Measurements from ENCODE around the gene CAPN15.
"Not testable (repeated sequence)": the region's sequence is repeated elsewhere in the genome, so short reads cannot be mapped to it uniquely, and the experiment has no call there.

Gene CAPN15

DNA sequence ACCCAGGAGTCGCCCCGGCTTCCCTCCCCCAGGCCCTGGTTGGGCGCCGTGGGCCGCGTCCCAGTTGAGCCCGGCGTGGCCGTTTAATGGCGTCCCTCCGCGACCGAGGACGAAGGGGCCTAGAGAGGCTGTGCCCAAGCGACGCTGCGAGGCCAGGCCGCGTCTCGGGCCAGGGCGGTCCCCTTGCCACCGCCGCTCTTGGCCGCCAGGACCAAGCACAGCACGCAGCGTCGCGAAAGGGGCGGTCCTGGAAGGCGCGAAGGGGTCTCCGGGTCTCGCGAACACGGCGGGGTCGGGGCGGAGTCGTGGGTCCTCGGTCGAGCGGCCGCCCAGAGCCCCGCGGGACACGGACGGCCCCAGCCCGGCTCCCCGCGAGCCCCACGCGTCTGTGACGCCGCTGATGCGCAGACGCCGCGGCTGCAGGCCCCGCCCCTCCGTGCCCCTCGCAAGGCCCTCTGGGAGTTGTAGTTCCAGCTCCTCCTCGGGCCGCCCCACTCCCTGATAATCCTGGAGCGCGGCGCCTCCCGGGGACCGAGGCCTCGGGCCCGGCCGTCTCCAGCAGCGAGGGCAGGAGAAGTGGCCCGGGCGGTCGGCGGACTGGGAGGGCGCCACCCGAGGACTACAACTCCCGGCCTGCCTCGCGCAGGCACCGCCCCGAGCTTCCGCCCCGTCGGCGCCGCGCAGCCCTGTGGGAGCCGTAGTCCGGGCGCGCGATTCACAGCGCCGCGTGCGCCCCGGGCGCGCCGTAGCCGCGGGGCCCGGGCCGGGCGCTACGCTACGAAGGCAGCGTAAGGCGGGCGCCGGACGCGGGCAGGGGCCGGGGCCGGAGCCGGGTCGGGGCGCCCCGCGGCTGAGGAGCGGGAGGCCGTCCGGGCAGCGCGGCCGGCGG is at the start of gene CAPN15:
Gene CAPN15 (plus strand): TSS at position 698 of the 889 bp plus-strand sequence. CDS start 19,127 bp downstream, outside the sequence.
- peak; percentile 45 for DNase-seq

- not testable (repeated sequence) for DNase-seq
Measured at GRCh38 chr16:478287-478686, 49.2 kb upstream of the CAPN15 start.

DNA sequence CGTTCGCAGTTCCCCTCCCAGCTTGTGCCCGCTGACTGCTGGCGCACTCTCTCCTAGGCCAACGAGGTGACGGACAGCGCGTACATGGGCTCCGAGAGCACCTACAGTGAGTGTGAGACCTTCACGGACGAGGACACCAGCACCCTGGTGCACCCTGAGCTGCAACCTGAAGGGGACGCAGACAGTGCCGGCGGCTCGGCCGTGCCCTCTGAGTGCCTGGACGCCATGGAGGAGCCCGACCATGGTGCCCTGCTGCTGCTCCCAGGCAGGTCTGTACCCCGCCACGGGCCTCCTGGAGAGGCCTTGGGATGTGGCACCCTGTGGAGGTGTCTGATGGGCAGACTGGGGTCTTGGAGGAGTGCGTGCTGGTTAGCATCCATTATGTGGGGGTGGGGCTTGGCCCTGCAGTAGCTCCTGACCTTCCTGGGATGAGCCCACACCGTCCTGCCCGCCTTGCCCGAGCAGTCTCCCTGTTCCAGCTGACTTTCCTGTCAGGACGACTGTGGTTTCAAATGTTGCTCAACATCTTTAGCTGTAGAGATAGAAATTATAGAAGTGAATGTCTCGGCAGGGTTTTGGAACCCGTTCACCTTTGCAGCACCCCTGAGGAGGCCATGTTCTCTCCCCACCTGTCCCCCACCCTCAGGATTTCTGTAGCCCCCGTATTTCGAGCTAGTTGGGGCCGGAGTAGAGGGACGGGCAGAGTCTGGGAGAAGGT is 44.9 kb upstream of the CAPN15 start:
- DNase-seq = no peak

DNA sequence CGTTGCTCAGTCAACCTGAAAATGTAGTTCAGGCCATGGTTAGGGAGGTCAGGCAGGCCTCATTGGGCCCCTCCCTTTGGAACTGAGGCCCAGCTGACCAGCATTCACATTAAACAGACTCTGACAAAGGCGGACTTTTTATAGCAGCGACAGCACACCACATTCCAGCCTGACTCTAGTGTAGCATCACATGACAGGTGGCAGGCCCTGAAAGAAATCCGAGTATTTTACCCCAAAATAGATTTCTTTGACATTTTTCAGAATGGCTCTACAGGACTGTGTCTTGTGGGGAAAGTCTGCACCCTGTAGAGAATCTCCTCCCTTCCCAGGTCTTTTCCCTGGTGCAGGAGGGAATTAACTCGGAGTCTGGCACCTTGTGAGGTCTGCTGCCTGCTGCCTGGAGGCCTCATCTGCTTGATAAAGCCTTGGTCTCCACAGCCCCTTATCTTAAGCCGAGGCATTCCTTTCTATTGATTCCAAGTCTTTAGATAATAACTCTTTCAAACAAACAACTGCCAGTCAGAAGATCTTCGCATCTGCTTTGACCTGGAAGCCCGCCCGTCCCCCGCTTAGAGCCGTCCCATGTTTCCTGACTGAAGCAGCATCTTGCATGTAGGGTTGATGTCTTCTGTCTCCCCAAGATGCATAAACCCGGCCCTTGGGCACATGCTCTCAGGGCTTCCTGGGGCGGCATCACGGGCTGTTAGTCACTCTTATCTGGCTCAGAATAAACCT is 44.0 kb upstream of the CAPN15 start:
- no peak for DNase-seq

- DNase-seq = no peak
Measured at GRCh38 chr16:489606-490005, 37.9 kb upstream of the CAPN15 start.

- DNase-seq = no peak
Measured at GRCh38 chr16:490768-491167, 36.7 kb upstream of the CAPN15 start.

DNA sequence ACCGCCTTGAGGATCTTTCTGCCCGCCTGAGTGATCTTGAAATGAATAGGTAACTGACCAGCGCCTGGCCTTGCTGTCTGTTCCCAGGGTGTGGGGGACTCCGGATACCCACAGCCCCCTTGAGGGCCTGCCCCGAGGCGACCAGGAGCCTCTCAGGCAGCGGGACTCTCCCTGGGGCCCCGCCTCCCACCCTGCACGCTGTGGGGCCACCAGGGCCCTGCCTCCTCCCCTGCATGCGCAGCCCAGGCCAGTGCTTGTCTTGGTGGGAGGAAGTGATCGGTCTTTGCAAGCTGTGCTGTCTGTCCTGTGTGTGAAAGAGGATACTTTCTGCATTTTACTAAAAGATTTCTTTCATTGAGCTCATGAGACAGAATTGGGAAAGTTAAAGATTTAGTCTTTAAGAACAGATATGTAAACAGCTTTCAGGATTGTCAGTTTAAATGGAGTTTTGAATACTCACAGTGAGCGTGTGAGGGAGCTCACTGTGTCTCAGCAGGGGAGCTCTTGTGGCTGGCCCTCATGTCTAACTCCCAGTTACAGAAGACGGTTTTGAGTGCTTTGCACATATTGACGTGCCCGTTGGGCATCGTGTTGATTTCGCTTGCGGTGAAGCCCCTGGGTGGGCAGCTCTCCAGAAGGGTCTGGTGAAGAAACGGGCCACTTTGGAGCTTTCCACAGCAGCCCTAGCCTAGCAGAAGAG is 36.1 kb upstream of the CAPN15 start:
- DNase-seq = no peak

- DNase-seq = no peak
Measured at GRCh38 chr16:492211-492875, 35.2 kb upstream of the CAPN15 start.

DNA sequence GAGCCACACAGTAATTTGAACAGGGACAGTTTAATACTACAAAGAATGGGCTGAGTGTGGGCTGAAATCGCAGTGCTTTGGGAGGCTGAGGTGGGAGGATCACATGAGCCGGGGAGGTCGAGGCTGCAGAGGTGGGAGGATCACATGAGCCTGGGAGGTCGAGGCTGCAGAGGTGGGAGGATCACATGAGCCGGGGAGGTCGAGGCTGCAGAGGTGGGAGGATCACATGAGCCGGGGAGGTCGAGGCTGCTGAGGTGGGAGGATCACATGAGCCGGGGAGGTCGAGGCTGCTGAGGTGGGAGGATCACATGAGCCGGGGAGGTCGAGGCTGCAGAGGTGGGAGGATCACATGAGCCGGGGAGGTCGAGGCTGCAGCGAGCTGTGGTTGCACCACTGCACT is 32.8 kb upstream of the CAPN15 start:
- not testable (repeated sequence) for DNase-seq

GRCh38 chr16:495127-495748 is 32.3 kb upstream of the CAPN15 start:
- no peak for DNase-seq

DNA sequence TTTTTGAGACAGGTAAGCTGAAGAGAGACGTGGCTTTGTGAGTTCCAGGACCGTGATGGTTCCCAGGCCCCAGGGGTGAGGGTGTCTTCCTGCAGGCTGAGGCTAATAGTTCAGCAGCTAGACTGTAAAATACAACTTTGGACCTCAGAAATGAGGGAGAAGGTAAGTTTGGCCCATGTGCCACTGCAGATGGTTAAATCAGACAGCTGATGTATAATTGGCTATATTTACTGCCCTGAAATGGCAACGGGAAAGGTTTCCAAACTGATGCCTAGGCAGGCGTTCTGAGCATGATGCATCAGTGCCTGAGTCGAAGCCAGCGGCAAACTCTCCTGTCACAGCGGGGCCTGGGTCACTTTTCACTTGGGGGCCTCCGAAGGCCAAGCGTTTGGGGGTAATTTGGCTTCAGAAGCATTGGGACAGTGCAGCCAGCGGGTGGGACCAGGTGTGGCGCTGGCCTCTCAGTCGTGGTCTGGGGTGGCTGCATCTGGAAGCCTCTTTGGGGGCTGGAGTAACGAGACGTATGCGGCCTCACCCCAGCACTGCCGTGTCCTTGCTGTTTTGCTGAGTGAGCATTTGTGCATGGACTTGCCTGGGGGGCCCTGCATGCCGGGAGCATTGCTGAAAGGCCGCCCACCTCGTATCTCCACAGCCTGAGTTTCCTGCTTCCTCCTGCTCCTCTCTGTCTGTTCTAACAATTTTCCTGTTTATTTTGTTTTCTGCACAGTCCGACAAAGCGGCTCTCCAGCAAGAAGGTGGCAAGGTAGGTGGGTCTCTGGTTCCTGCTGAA is 31.2 kb upstream of the CAPN15 start:
- no peak for DNase-seq

DNA sequence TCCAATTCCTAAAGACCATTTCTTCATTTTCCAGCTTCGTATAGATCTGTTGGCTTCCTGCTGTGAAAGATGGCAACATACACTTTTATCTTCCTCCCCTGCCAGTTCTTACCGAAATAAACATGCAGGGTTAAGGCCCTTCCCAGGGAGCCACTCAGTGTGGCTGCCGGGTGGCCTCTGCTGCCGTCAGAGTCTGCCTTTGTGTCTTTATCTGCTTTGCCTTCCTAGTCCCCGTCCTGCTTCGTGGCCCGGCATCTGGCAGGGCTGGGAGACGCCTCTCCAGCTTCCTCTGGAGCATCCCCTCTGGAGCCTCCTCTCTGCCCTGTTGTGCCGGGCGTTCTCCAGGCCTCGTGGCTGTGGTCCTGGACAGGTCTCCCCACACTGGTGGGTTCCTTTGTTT is 30.3 kb upstream of the CAPN15 start:
- DNase-seq = no peak

DNA sequence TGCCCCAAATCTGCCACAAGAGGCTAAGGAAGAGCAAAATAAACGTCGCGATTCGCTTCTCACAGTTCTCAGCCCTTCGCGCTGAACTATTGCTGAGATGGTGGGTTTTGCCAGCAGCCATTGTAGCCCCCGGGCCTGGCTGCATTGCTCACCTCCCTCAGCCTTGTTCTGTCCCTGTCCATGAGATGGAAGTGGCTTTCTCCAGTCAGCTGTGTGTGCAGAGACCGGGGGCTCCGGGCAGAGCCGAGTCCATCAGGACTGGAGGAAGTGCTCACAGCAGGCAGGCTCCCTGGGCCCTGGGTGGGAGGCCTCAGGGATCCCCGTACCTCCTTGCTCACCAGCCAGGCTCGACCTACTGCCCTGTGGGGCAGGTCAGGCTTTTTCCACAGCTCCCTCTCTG is 27.6 kb upstream of the CAPN15 start:
- DNase-seq = no peak

DNA sequence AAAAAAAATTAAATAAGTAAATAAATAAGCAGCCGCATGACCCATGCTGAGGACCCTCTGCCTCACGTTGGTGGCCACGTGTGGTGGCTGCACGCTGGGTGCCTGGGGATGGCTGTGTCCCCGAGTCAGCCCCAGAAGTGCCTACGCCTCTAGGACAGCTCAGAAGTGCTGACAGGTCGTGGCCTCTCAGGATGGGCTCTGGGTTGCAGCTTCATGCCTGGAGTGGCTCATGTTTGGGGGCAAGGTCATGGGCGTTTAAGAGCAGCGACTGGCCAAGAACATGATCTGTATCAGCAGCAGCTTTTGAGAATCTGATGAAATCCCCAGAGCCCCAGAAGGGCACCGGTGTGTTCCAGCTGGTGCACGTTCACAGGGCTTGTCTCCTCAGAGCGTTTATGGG is 26.8 kb upstream of the CAPN15 start:
- no peak for DNase-seq

GRCh38 chr16:502179-502943 is 25.2 kb upstream of the CAPN15 start:
- no peak for DNase-seq

- no peak for DNase-seq
Measured at GRCh38 chr16:503150-504071, 24.1 kb upstream of the CAPN15 start.

- DNase-seq = no peak
Measured at GRCh38 chr16:505479-506245, 21.9 kb upstream of the CAPN15 start.

DNA sequence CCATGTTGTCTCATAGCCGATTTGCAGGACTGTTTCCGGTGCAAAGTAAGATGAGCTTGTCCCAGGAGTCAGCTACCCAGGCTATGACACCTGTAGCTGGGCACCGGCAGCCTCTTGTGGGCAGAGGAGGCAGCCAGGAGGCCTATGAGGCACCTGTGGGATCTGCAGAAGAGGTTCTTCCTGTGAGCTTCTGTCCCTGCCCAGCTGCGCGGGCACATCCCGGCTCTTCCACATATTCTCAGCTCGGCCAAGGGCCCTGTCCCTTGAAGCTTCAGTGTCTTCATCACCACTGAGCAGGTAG is 21.3 kb upstream of the CAPN15 start:
- no peak for DNase-seq

All from GF-D8 (cell line).